Measurements from ENCODE around the gene CNOT3.

DNA sequence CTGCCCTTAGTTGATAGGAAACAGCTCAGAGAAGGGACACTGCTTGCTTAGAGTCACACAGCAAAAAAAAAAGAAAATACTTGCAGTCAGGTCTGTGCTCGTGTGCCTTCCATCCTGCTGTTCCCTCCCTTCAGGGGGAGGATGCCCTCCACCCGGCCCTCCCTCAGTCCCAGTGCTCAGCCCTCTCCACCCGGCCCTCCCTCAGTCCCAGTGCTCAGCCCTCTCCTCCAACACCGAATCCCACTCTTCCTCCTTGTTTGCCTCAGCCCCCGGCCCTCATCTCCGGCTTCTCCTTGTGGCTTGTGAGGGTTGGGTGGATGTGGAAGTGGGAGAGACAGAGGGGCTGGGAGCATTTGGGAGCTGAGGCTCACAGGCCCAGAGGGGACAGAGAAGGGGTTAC, 27.9 kb upstream of the CNOT3 start:
- TF ChIP-seq PHF8 (IDR thresholded peaks at IDR 0.05; ENCODE audit: borderline replicate concordance, low read length), result no peak
- TF ChIP-seq RBBP5 (IDR thresholded peaks at IDR 0.05; ENCODE audit: borderline replicate concordance, insufficient read depth, low read length, poor library complexity, severe bottlenecking), result no peak
- TF ChIP-seq, protein P1, sequence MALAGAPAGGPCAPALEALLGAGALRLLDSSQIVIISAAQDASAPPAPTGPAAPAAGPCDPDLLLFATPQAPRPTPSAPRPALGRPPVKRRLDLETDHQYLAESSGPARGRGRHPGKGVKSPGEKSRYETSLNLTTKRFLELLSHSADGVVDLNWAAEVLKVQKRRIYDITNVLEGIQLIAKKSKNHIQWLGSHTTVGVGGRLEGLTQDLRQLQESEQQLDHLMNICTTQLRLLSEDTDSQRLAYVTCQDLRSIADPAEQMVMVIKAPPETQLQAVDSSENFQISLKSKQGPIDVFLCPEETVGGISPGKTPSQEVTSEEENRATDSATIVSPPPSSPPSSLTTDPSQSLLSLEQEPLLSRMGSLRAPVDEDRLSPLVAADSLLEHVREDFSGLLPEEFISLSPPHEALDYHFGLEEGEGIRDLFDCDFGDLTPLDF (CRISPR knock-in tag; IDR thresholded peaks at IDR 0.05), result no peak
- no peak for TF ChIP-seq ZNF395 (CRISPR knock-in tag; IDR thresholded peaks at IDR 0.05)
- TF ChIP-seq GABPA (tag; conservative IDR thresholded peaks at IDR 0.05; ENCODE audit: low read depth), result no peak
- no peak for TF ChIP-seq EZH2 (IDR thresholded peaks at IDR 0.05; ENCODE audit: borderline replicate concordance, low read depth, low read length)
- TF ChIP-seq ELF4 (CRISPR knock-in tag; IDR thresholded peaks at IDR 0.05), result no peak
- no peak for TF ChIP-seq KDM5B (IDR thresholded peaks at IDR 0.05; ENCODE audit: insufficient replicate concordance, low read depth, low read length)

Data from K562 (cell line).